SHP77 treated with DMSO at 0.1 percent for 48 hours (cell line): ENCODE data around the gene PRKN.

Source experiments
- DNase-seq: peaks from one replicate; lab custom pipeline; 2025; lab: John Stamatoyannopoulos, UW

PRKN gene

GRCh38 chr6:161716176-161716575 lies 1011.4 kb downstream of the PRKN start:
- DNase-seq: no peak

GRCh38 chr6:161711938-161712337 lies 1015.6 kb downstream of the PRKN start:
- DNase-seq: no peak

- no peak for DNase-seq
Measured at GRCh38 chr6:161711515-161711914, 1016.1 kb downstream of the PRKN start.

- DNase-seq: no peak
Measured at GRCh38 chr6:161710698-161711097, 1016.9 kb downstream of the PRKN start.

- DNase-seq: no peak
Measured at GRCh38 chr6:161701056-161701455, 1026.5 kb downstream of the PRKN start.

GRCh38 chr6:161696801-161697200 lies 1030.8 kb downstream of the PRKN start:
- DNase-seq: no peak

GRCh38 chr6:161694995-161695394 lies 1032.6 kb downstream of the PRKN start:
- DNase-seq: no peak

GRCh38 chr6:161686655-161687054 lies 1040.9 kb downstream of the PRKN start:
- DNase-seq: no peak

- DNase-seq: no peak
Measured at GRCh38 chr6:161684731-161685475, 1042.7 kb downstream of the PRKN start.

GRCh38 chr6:161683400-161683799 lies 1044.2 kb downstream of the PRKN start:
- DNase-seq: no peak

GRCh38 chr6:161682982-161683381 lies 1044.6 kb downstream of the PRKN start:
- DNase-seq: no peak

GRCh38 chr6:161679980-161680538 lies 1047.5 kb downstream of the PRKN start:
- no peak for DNase-seq

GRCh38 chr6:161677188-161677587 lies 1050.4 kb downstream of the PRKN start:
- DNase-seq: no peak

GRCh38 chr6:161676586-161676985 lies 1051.0 kb downstream of the PRKN start:
- DNase-seq: no peak

GRCh38 chr6:161674930-161675682 lies 1052.5 kb downstream of the PRKN start:
- DNase-seq: no peak

GRCh38 chr6:161673026-161673425 lies 1054.5 kb downstream of the PRKN start:
- no peak for DNase-seq

GRCh38 chr6:161671117-161671516 lies 1056.4 kb downstream of the PRKN start:
- DNase-seq: no peak

GRCh38 chr6:161668665-161669064 lies 1058.9 kb downstream of the PRKN start:
- no peak for DNase-seq

GRCh38 chr6:161667957-161668356 lies 1059.6 kb downstream of the PRKN start:
- no peak for DNase-seq

- DNase-seq: no peak
Measured at GRCh38 chr6:161663682-161664081, 1063.9 kb downstream of the PRKN start.

- no peak for DNase-seq
Measured at GRCh38 chr6:161660666-161661571, 1066.6 kb downstream of the PRKN start.

GRCh38 chr6:161658211-161658610 lies 1069.4 kb downstream of the PRKN start:
- DNase-seq: no peak
